Stimulated activated CD8-positive, alpha-beta memory T cell treated with anti-CD3 and anti-CD28 coated beads, Interleukin-15, amount 100 ng/mL, for 4 hours (primary cell): Measurements from ENCODE around the gene KRTAP5-4.
"Not testable (repeated sequence)": the region's sequence is repeated elsewhere in the genome, so short reads cannot be mapped to it uniquely, and the experiment has no call there.

ENCODE experiments used
- DNase-seq, 2 donors: peaks; one replicate each; pipeline ENCODE4 v3.0.0-alpha.2; 2020; ENCODE audit warnings: low read depth in 2 of 2

KRTAP5-4 gene

DNA sequence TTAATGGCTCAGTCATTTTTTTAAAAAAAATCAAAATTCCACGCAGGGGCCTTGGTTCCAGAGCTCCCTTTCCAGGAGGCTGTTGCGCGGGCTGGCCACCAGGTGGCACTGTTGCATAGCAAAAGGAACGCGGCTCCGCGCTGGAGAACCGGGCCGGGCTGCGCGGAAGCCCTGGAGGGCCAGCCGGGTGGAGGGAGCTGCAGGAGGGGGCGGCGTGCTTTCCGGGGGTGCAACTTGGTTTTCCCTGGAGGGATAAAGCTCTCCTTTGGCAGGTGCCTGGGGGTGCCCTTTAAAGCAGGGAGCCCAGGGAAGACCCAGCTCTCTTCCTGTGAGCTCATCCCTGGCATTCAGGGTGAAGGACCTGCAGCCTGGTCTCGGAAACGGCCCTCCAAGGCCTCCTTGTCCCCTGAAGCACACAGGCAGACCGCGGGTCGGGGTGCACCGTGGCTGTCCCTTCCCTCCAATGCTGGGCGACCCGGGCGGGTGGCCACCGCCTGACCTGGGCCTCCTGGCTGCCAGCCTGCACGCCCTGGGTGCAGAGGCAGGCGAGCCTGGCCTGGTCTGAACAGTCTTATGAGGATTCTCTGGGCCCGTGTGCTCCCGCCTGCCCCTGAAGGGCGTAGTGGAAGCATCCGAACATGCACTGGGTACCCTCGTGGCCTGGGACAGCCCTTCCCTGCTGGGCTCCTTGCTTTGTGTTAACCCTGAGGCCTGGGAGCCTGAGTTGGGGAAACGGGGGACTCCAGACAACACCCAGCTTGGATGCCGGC lies 31.0 kb upstream of the KRTAP5-4 start:
- DNase-seq, result peak; percentile 34 to 57

DNA sequence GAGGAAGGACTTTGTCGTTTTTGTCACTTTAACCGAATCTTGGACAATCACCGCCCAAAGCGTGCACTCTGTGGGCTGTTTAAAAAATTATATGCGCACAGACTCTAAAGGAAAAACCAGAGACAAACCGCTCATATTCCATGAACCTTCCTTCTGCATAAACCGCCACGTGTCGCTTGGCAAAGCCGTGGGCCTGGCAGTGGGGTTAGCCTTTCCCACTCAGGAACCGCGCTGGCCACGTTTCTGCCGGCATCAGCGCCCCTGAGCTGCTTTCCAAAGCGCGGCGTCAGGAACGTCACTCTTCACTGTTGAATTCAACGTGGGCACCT lies 30.5 kb upstream of the KRTAP5-4 start:
- DNase-seq, result no peak

DNA sequence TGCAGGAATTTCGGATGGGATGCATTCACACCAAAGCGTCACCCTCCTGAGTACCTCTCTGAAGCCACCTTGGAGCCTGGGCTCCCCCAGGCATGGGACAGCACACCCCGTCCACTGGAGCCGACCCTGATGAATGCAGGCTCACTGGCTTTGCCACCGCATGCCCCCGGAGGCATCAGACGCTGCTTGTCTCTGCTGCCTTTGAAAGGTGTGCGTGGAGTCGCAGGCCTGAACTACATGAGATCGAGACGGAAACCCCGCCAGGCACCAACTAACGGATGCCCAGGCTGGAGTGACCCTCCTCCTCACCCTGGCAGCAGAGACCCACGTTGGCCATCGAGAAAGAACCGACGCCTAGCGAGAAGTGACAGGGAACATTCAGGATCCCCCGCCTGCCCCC lies 30.1 kb upstream of the KRTAP5-4 start:
- DNase-seq, result no peak

DNA sequence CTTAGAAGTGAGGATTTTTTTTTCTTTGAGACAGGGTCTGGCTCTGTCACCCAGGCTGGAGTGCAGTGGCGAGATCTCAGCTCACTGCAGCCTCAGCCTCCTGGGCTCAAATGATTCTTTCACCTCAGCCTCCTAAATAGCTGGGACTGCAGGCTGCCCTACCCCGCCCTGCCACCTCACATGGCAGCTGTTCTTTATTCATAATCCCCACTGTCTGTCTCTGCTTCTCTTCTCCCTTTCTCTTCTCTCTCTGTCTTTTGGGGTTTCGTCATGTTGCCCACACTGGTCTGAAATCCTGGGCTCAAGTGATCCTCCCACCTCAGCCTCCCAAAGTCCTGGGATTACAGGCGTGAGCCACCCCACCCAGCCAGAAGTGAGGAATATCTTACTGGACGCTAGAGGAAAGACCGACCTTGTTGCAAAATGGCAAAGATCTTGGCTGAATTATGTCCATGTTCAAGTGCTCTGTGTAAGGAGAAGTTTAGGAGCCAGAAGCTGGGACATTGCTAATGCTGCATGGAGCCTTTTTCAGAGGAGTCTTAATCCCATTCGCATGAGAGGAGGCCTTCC lies 29.6 kb upstream of the KRTAP5-4 start:
- no peak for DNase-seq

DNA sequence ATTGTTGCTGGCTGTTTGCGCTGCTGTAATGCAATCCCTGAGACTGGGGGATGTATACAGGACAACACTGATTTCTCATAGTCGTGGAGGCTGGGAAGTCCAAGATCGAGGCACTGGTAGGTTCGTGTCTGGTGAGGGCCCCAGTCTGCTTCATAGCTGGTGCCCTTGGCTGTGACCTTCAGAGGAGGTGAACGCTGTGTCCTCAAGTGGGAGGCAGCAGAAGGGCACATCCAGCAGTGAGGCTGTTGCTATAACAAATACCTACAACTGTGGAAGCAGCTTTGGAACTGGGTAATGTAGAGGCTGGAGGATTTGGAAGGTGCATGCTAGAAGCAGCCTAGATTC lies 29.0 kb upstream of the KRTAP5-4 start:
- DNase-seq, result no peak

DNA sequence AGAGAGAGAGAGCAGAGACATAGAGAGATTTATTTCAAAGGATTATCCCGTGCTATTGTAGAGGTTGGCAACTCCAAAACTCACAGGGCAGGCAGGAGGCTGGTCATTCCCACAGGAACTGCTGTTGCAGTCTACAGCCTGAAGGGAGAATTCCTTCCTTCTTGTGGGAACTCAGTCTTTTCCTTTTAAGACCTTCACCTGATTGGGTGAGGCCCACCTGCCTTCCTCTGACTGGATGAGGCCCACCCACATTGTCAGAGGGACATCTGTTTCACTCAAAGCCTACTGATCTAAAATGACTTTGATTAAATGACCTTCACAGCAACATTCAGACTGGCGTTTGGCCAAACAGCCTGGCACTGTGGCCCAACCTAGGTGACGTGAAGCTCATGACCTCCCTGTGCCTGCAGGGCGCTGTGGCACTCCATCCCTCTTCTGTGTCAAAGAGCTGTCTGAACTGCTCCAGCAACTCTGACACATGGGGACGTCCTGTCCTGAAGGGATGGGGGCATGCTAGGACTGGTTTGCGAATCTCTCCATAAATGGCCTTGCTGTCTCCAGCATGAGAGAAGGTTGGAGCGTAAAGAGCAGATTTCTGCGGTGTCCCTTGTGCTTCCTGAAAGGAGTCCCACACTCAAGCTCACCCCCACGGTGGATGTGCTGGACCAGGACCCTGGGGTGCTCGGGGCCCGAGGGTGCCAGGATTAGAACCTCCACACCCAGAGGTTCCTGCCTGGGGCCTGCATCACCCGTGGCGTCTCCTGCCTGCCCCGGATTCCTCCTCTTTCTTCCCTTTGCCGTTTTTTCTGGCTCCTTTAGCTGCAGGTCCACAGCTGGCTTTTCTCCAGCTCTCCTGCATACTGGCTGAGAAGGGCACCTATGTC lies 28.3 kb upstream of the KRTAP5-4 start:
- no peak for DNase-seq

DNA sequence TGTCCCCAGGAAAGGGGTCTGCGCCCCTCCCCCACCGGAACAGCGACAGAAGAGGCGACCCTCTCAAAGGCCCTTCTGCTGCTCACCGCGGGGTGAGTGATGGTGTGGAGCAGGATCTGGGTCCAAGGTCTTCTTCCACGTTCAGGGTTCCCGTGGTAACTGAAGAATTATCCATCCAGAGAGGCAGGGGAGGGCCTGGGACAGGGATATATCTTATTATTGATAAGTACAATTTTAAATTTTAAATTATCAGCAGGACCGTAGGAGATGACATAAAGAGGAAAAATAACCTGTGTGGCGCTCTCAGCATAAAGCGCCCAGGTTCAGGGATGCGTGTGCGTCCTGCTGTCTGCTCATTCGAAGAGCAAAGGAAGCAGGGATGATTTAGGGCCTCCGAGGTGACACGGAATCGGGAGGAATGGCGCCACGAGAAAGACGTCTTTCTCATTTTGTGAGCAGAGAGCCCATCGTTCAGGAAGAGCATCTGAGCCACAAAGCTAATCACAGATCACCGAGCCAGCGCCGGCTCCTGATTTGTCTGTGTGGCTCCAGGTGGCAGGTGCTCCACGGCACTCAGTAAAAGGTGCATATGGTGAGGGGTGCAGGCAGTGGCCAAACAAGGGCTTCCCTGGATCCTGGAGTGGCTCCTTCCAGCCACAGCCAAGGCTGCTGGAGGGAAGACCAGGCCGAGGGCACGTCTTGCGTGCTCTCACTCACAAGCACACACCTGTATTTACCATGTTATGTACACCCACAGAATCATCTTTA lies 26.9 kb upstream of the KRTAP5-4 start:
- DNase-seq, result no peak

DNA sequence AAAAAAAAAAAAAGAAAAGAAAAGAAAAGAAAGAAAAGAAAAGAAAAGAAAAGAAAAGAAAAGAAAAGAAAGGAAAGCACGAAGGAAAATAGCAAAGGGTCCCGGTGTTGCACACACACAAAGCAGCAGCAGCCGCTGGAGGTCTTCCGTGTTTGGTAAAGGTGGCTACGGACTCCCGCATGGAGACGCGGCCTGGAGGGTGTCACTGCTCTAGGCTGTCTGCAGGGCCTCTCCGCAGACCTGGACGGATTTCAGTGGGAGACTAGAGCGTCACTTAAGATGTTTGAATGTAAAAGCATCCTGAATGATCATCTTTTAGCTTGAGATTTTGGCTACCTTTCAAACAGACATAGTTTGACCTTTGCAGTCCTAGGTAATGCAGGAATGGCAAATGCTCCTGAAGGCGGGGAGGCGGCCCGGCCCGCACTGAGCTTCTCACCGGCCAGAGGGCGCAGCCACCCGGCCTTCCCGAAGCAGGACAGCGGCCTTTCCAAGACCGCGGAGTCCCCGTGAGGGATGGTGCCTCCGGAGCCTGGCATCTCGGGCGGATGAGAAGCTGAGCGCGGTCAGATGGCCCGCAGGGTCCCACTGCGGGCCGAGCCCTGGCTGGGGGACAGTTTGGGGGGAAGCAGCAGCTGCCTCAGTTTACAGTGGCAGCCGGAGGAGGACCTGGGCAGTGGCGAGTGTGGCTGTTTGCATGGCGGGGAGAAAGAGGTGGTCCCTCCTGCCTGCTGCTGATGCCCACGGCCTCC lies 26.1 kb upstream of the KRTAP5-4 start:
- DNase-seq, result no peak

DNA sequence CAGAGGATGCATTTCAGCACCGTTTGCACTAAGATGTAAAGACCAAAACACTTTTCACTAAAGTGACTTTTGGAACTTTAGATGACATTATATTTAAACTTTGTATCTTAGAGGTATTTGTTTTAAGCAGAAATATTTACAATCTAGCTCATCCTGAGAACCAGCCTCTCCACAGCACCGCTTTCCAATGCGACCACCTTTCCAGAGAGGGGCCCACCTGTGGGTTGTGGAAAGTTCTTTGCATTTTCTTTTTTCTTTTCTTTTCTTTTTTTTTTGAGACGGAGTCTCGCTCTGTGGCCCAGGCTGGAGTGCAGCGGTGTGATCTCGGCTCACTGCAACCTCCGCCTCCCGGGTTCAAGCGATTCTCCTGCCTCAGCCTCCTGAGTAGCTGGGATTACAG lies 24.6 kb upstream of the KRTAP5-4 start:
- DNase-seq, result not testable (repeated sequence)

DNA sequence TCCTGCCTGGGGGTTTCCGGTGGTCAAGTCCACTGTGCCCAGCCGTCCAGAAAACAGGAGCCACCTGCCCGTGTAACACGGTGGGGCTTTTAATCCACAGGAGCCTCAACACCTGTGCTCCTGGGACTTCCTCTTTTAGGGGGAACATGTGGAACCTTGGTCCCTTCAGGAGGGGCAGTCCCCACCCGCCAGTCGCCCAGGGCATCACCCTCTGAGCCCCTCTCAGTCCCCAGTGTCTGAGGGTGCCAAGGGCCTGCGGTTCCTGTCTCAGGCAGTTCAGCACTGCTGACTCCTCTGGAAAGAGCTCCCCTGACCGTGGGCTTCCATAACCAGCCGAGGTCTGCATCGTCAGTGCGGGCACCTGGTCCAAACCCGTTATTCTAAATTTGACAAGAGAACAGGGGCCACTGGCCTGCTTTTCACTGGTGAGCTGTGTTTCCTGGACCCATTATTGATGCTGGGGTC lies 23.5 kb upstream of the KRTAP5-4 start:
- no peak for DNase-seq

DNA sequence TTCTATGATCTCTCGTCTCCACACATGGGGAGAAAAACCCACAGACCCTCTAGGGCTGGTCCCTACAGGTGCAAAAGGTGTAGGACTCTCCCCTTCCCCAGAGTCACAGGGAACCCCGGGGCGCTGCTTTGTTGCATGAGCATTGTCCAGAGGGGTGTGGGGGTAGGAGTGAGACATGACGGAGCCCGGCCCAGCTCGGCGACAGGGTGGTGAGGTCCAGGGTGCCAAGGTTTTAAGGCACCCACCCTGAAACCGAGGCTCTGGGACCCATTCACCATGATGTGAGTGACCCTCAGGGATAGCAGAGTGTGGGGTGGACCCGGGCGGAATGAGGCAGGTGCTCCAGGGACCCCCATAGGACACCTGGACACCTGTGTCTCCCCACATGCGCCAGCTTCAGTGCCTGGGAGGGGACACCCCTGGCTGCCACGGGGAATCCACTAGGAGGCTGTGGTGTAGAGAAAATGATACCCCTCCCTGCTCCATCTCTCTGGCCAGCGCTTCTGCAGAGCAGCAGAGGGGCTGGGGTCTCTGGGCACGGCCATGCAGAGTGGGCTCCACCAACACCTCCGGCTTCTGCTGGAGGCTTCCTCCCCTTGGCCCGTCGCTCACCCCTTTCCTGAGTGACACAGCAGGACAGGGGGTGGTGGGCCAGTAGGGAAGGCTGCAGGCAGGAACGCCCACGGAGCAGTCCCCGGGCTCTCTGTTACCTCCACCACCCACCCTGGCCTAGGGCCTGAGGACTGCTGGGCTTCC lies 22.8 kb upstream of the KRTAP5-4 start:
- DNase-seq, result no peak

DNA sequence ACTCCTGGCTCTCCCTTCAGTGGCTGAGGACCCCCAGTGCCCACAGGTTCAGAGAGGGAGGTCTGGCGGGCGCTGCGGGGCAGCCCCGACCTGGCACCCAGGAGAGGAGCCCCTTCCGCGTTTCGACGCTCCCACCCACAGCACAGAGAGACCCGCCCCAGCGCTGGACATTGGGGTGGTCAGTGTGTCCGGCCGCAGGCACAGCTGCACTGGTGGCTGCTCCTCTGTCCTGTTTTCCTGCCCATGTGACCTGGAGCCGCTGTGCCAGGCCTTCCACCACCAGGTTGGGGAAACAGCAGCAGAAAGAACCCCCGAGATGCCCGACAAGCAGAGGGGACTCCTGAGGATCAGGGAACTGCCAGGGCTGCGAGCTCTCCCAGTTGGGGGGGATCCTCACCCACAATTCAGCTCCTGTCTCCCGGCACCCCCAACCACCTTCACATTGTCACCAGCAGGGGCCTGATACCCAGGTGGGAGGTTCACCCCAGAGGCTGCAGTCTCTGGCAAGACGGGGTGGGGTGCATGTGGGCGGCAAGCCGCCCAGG lies 21.3 kb upstream of the KRTAP5-4 start:
- no peak for DNase-seq

DNA sequence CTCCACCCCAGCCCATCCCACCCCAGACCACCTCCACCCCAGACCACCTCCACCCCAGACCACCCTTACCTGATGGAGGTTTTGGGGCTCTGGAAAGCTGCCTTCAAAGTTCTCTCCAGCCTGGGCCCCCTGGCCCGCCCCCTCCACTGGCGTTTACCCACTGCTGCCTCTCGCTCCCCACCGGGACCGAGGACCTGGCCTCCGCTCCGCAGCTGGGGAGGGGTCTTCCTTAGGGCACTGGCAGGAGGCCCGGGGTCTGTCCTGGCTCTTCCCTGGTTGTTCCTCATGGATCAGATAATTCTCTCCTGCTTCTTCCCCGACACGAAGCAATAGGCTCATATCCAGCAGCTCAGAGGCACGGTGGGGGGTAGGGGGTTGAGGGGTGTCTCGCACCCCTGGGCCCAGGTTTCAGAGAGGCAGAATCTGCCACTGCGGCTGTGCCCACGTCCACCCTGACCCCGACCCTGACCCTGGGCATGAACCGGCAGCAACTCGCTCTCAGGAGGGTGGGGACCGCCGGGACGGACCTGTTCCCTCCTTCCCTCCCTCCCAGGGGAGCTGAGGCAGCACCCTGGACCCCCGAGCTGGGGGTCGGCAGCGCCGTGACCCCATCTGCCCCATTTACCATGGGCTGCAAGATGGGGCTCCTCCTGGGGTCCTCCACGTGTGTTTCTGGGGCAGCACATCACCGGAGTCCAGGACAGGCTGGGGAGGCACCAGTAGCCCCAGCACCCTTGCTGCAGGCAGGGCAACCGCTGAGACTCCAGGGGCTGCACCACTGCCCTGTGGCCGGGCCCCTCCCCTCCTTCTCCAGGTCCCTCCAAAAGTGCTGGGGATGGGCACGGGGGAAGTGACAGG lies 20.6 kb upstream of the KRTAP5-4 start:
- no peak for DNase-seq

DNA sequence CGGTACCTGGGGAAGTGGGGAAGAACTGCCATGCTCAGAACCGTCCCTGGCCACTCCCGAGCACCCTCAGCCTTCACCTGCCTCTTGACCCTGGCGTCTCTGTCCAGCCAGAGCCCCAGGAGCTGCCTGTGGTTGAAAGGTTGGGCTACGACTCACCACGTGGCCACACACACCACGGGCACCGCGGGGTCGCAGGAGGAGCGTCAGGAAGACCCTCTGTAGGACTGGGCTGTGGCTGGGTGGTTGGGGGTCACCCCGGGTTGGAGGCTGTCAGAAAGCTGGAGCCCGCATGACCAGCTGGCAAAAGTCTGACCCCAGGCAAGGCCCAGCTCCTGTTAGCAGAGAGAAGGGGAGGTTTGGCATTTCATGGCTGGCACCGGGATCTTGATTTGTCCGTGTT lies 19.2 kb upstream of the KRTAP5-4 start:
- DNase-seq, result no peak

DNA sequence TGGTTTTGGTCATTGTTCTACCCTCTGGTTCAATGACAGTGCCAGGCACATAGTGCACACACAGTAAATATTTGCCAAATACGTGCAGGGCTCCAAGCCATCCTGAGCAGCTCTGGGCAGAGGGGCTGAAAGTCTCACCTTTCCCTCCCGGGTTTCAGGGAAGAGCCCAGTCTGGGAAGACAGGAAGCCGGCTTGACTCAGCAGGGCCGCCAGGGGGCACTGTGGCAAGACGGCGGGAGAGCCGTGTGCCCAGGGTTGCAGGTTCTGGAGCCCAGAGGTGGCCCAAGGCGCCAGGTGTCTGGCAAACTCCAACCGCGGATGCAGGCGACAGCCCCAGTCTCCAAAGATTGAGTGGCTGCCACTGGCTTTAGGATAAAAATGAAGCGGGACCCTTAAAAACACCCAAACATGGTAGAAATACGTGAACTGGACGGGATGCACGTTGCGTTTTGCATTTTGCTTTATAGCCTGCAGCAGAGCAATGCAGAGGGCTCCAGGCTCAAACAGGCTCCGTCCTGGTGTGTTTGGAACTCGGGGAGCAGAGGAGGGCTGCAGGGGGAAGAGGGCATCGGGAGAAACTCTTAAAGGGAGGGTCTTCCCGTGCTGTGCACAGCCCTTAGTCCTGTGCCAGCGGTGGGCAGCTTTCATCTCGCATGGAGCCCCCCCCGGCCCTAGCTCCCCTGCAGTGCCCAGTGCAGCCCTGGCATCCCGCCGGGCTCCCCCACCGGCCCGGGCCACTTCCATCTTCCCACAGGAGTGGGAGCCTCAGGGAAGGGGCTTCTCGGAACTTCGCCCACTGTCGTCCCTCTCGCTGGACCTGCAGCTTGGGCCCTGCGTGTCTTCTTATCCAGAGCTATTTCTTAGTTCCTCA lies 18.4 kb upstream of the KRTAP5-4 start:
- no peak for DNase-seq

DNA sequence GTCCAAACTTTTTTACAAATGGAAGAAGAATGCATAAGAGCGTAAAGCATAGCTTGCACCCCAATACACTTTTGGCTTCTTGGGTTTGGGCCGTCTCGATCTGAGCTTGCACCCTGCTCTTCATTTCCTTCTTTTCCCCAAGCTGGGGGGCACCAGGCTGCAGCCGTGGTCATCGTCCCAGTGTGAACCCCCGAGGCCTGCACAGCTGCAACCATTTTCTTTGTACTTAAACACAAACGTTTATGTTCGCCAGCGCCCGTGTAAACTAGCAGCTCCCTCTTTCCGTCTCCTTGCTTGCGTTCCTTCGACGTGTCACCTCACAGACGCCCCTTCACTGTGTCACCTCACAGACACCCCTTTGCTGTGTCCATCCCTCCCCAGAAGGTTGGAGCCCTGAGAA lies 17.7 kb upstream of the KRTAP5-4 start:
- no peak for DNase-seq

DNA sequence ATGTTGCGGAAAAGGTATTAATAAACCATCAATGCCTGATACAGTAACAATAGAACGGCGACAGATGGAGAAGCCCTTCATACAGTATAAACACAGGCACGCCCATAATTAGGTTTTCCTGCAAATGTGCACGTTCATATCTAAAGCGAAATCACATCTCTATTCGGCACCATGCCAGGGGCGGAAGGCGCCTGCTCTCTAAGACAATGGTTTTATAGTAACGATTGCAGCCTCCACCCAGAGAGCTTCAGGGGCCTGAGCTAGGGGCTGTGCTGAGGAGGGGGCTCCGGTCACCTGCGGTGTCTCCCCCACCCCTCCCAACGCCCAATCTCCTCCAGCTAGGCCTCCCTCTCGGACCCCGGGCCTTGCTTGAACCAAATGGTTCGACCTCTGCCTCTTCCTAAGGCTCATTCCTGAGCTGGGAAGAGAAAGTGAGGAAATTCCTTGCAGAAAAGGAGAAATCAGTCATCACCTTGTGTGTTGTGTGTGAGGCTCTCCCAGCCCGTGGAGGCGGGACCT lies 17.2 kb upstream of the KRTAP5-4 start:
- DNase-seq, result no peak

DNA sequence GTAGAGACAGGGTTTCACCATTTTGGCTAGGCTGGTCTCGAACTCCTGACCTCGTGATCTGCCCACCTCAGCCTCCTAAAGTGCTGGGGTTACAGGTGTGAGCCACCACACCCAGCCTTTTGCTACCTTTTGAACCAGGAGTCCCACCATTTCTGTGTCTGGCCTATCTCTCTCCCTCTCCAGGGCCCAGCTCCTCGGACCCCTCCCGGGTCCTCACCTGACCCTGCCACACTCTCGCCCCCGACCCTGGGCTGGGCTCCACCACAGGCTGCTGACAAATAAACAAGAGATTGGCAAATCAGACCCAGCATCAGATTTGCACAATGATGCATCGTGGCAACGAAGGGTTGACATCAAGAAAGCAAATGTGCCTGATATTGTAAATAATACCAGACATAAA lies 16.4 kb upstream of the KRTAP5-4 start:
- no peak for DNase-seq
